SK-N-SH (cell line): ENCODE data around the gene AMN1. TPM values are rescaled to one million over a fixed set of nuclear protein-coding genes. Genes with fewer than 3 reads are reported as not detected.

ENCODE experiments used
- CTCF ChIA-PET: fragments of 300-600, 350-600 bp; formaldehyde crosslinking; extraction: SDS; loops from one replicate; lab custom pipeline; 2021; lab: Yijun Ruan, JAX
- POLR2A ChIA-PET: fragments of 350-600 bp; sonication (Branson Sonifier 250); formaldehyde crosslinking; extraction: SDS; loops from one replicate; lab custom pipeline; 2020; ENCODE audit warnings: antibody characterized with exemption, inconsistent platforms; lab: Yijun Ruan, JAX
- DNase-seq: peaks from one replicate; pipeline ENCODE4 v3.0.0; 2012
- H2AFZ ChIP-seq: fragments of 200-600 bp; sonication (generic); 2 replicates; pipeline ENCODE4 v1.8.1; 2016; ENCODE audit warnings: antibody characterized with exemption, mild to moderate bottlenecking, low read depth
- H3F3A ChIP-seq: fragments of 200-600 bp; sonication (generic); replicated peaks from 2 replicates; pipeline ENCODE3; 2016; ENCODE audit warnings: antibody characterized with exemption, mild to moderate bottlenecking; ENCODE audit not compliant: insufficient read depth
- H3K27ac ChIP-seq, 2 experiments: fragments of 200-500 bp in 1 of 2; fragments of 200-600 bp in 1 of 2; sonication (Bioruptor generic) in 1 of 2; sonication (generic), shearing (Covaris generic) in 1 of 2; 2 replicates each; pipeline versions ENCODE4 v1.5.1 to v1.6.1; 2014 to 2016; ENCODE audit warnings: low read depth in 2 of 2, inconsistent platforms in 1 of 2, low read length in 1 of 2, mild to moderate bottlenecking in 1 of 2, mixed read lengths in 1 of 2
- H3K27me3 ChIP-seq: fragments of 200-600 bp; sonication (generic), shearing (Covaris generic); 2 replicates; pipeline ENCODE4 v1.6.1; 2016; ENCODE audit warnings: mixed run types; ENCODE audit not compliant: insufficient read depth
- H3K36me3 ChIP-seq, 2 experiments: fragments of 200-500 bp in 1 of 2; fragments of 200-600 bp in 1 of 2; sonication (Bioruptor generic) in 1 of 2; sonication (generic) in 1 of 2; replicated peaks in 1 of 2; 2 replicates each; pipeline versions ENCODE3 to v1.5.1; 2014 to 2016; ENCODE audit warnings: low read length in 1 of 2, mild to moderate bottlenecking in 1 of 2; ENCODE audit not compliant: insufficient read depth in 2 of 2, control insufficient read depth in 1 of 2
- H3K4me1 ChIP-seq, 2 experiments: fragments of 200-500 bp in 1 of 2; fragments of 200-600 bp in 1 of 2; sonication (Bioruptor generic) in 1 of 2; sonication (generic), shearing (Covaris generic) in 1 of 2; 2 replicates each; pipeline versions ENCODE4 v1.5.1 to v1.6.1; 2014 to 2016; ENCODE audit warnings: low read depth in 1 of 2, low read length in 1 of 2, mixed run types in 1 of 2; ENCODE audit not compliant: insufficient read depth in 2 of 2, control insufficient read depth in 1 of 2
- H3K4me2 ChIP-seq: fragments of 200-600 bp; sonication (generic), shearing (Covaris generic); 2 replicates; pipeline ENCODE4 v1.6.1; 2017; ENCODE audit warnings: mixed run types
- H3K4me3 ChIP-seq, 2 experiments: fragments of 200-500 bp in 1 of 2; fragments of 200-600 bp in 1 of 2; sonication (Bioruptor generic) in 1 of 2; sonication (generic), shearing (Covaris generic) in 1 of 2; 2 replicates each; pipeline versions ENCODE4 v1.5.1 to v1.8.1; 2014 to 2016; ENCODE audit warnings: low read depth in 2 of 2, inconsistent platforms in 1 of 2, low read length in 1 of 2, mild to moderate bottlenecking in 1 of 2, mixed read lengths in 1 of 2, moderate library complexity in 1 of 2
- H3K79me2 ChIP-seq: fragments of 200-600 bp; sonication (generic); 2 replicates; pipeline ENCODE4 v1.8.1; 2017; ENCODE audit warnings: mild to moderate bottlenecking; ENCODE audit not compliant: insufficient read depth
- H3K9ac ChIP-seq: fragments of 200-600 bp; sonication (generic); 2 replicates; pipeline ENCODE4 v1.6.1; 2017; ENCODE audit warnings: mixed run types
- H3K9me2 ChIP-seq: fragments of 200-600 bp; sonication (generic); 2 replicates; pipeline ENCODE4 v1.6.1; 2017; ENCODE audit warnings: mixed run types
- H3K9me3 ChIP-seq: fragments of 200-600 bp; sonication (generic); 2 replicates; pipeline ENCODE4 v1.6.1; 2017; ENCODE audit warnings: mixed run types, mild to moderate bottlenecking, moderate library complexity
- H4K20me1 ChIP-seq: fragments of 200-600 bp; sonication (generic); 2 replicates; pipeline ENCODE4 v1.6.1; 2017; ENCODE audit warnings: mild to moderate bottlenecking, mixed run types; ENCODE audit not compliant: insufficient read depth
- CHD2 ChIP-seq: fragments of 150-350 bp; IDR thresholded peaks from 2 replicates; pipeline ENCODE4 v1.6.1; 2018; ENCODE audit warnings: low read length; ENCODE audit not compliant: partially characterized antibody
- EZH2phosphoT487 ChIP-seq: fragments of 200-600 bp; sonication (generic); IDR thresholded peaks from 2 replicates; pipeline ENCODE4 v1.6.1; 2017; ENCODE audit warnings: low read depth, mixed run types, mild to moderate bottlenecking, antibody characterized with exemption, moderate library complexity, borderline replicate concordance
- FOSL2 ChIP-seq: IDR thresholded peaks from 2 replicates; pipeline ENCODE4 v1.4.0; 2012; ENCODE audit warnings: low read depth, mild to moderate bottlenecking, moderate library complexity, borderline replicate concordance
- FOXM1 ChIP-seq: IDR thresholded peaks from 2 replicates; pipeline ENCODE4 v1.4.0; 2012; ENCODE audit warnings: low read depth, mild to moderate bottlenecking
- GABPA ChIP-seq: IDR thresholded peaks from 2 replicates; pipeline ENCODE4 v1.4.0; 2012; ENCODE audit warnings: low read depth, mild to moderate bottlenecking
- JUND ChIP-seq: IDR thresholded peaks from 2 replicates; pipeline ENCODE4 v1.4.0; 2012
- MAX ChIP-seq: IDR thresholded peaks from 2 replicates; pipeline ENCODE4 v1.4.0; 2012; ENCODE audit warnings: low read depth
- MEF2A ChIP-seq: IDR thresholded peaks from 2 replicates; pipeline ENCODE4 v1.4.0; 2012; ENCODE audit warnings: low read depth, borderline replicate concordance
- NFIC ChIP-seq: IDR thresholded peaks from 2 replicates; pipeline ENCODE4 v1.4.0; 2012; ENCODE audit warnings: borderline replicate concordance
- NRF1 ChIP-seq: IDR thresholded peaks from 2 replicates; pipeline ENCODE4 v1.6.1; 2012; ENCODE audit warnings: low read depth, mild to moderate bottlenecking, low read length
- RCOR1 ChIP-seq: fragments of 150-350 bp; IDR thresholded peaks from 2 replicates; pipeline ENCODE4 v1.6.1; 2017; ENCODE audit warnings: antibody characterized with exemption, low read length
- REST ChIP-seq: IDR thresholded peaks from 2 replicates; pipeline ENCODE4 v1.6.1; 2012; ENCODE audit warnings: mild to moderate bottlenecking, low read depth, low read length, moderate library complexity
- RFX5 ChIP-seq: IDR thresholded peaks from 2 replicates; pipeline ENCODE4 v1.6.1; 2012; ENCODE audit warnings: mild to moderate bottlenecking, improper control_type of control experiment, low read length
- SIN3A ChIP-seq: IDR thresholded peaks from 2 replicates; pipeline ENCODE4 v1.6.1; 2012; ENCODE audit warnings: low read depth, mild to moderate bottlenecking, low read length, moderate library complexity, borderline replicate concordance
- SMC3 ChIP-seq: IDR thresholded peaks from 2 replicates; pipeline ENCODE4 v1.6.1; 2012; ENCODE audit warnings: low read depth, low read length, improper control_type of control experiment
- TAF1 ChIP-seq: IDR thresholded peaks from 2 replicates; pipeline ENCODE4 v1.6.1; 2012; ENCODE audit warnings: low read depth, mild to moderate bottlenecking, low read length, moderate library complexity, borderline replicate concordance
- TCF12 ChIP-seq: IDR thresholded peaks from 2 replicates; pipeline ENCODE4 v1.4.0; 2012
- TEAD4 ChIP-seq: IDR thresholded peaks from 2 replicates; pipeline ENCODE4 v1.4.0; 2012; ENCODE audit warnings: mild to moderate bottlenecking, borderline replicate concordance; ENCODE audit not compliant: insufficient read depth
- USF1 ChIP-seq: IDR thresholded peaks from 2 replicates; pipeline ENCODE4 v1.4.0; 2012; ENCODE audit warnings: low read depth, borderline replicate concordance
- USF2 ChIP-seq: fragments of 150-350 bp; IDR thresholded peaks from 2 replicates; pipeline ENCODE4 v1.6.1; 2017; ENCODE audit warnings: antibody characterized with exemption, low read length, low read depth, borderline replicate concordance
- WGBS: methylation state at CpG from one replicate; pipeline ENCODE4 v1.1.6; 2017; ENCODE audit warnings: low lambda C conversion rate; 5-methylcytosine and 5-hydroxymethylcytosine counted together
- polyA plus RNA-seq, 3 experiments: library from polyadenylated mRNA; depleted of rRNA; stranded (reverse); fragments of >200 nt; gene quantifications; 2 replicates each; pipeline ENCODE4 v1.2.3, GENCODE V29; 2012

AMN1 gene
- polyA plus RNA-seq, 1 of the 3 experiments (the other 2 are of a cell fraction) = 8.6 TPM

GRCh38 chr12:31756977-31757420 lies 28.2 kb upstream of the AMN1 start:
- no peaks in the 10 kb centered on the region for H3K27me3 ChIP-seq
- no peaks in the 10 kb centered on the region for H3K36me3 ChIP-seq
- H3F3A ChIP-seq = no peaks in the 10 kb centered on the region
- no peak overlapping the region for H3K9ac ChIP-seq
- CTCF ChIA-PET = no interaction called here
- peaks cover 0 to 2% of the 10 kb centered on the region in 2 experiments; a peak in 2 of 4 replicates for H3K4me1 ChIP-seq
- POLR2A ChIA-PET = no interaction called here
- H3K4me2 ChIP-seq = no peak overlapping the region
- no peak for DNase-seq
- no peak overlapping the region for H2AFZ ChIP-seq
- TF ChIP-seq FOXM1 (no peak), SMC3 (no peak), TCF12 (no peak), RCOR1 (no peak), USF2 (no peak), CHD2 (no peak)
- no peaks in the 10 kb centered on the region for H3K79me2 ChIP-seq
- no peak overlapping the region for H3K27ac ChIP-seq
- H3K9me3 ChIP-seq = no peaks in the 10 kb centered on the region
- H3K4me3 ChIP-seq = no peak overlapping the region
- H3K9me2 ChIP-seq = no peaks in the 10 kb centered on the region
- no peaks in the 10 kb centered on the region for H4K20me1 ChIP-seq
- WGBS = 40% methylated on average over 1 of the region's 1 CpG

GRCh38 chr12:31752450-31752849 lies 23.6 kb upstream of the AMN1 start:
- Histone ChIP-seq H3F3A (no peaks in the 10 kb centered on the region), H3K9me3 (no peaks in the 10 kb centered on the region), H3K79me2 (no peaks in the 10 kb centered on the region), H3K9ac (no peak overlapping the region), H3K4me2 (no peak overlapping the region), H3K9me2 (no peaks in the 10 kb centered on the region), H3K36me3 (no peaks in the 10 kb centered on the region), H3K4me3 (no peak overlapping the region), H4K20me1 (no peaks in the 10 kb centered on the region), H2AFZ (no peak overlapping the region), H3K27me3 (no peaks in the 10 kb centered on the region), H3K4me1 (peaks cover 1 to 2% of the 10 kb centered on the region in 2 experiments; a peak in 2 of 4 replicates), H3K27ac (no peak overlapping the region)
- ChIA-PET POLR2A (no interaction called here), CTCF (no interaction called here)
- no peak for TF ChIP-seq REST
- TF ChIP-seq RFX5 = no peak
- TF ChIP-seq FOXM1 = no peak
- no peak for TF ChIP-seq TAF1
- TF ChIP-seq USF1 = no peak
- no peak for TF ChIP-seq FOSL2
- TF ChIP-seq GABPA = no peak
- TF ChIP-seq MAX = no peak
- no peak for TF ChIP-seq MEF2A
- no peak for TF ChIP-seq EZH2phosphoT487
- TF ChIP-seq SMC3 = no peak
- TF ChIP-seq CHD2 = no peak
- TF ChIP-seq NRF1 = no peak
- TF ChIP-seq TEAD4 = no peak
- TF ChIP-seq JUND = no peak
- TF ChIP-seq NFIC = no peak
- no peak for TF ChIP-seq SIN3A
- TF ChIP-seq RCOR1 = no peak
- peak; percentile 15 for DNase-seq
- WGBS = 82% methylated on average over 4 of the region's 4 CpGs
